ENCODE data around the gene RNU6-9.

- TF ChIP-seq EZH2 (IDR thresholded peaks at IDR 0.05; ENCODE audit: insufficient read depth, poor library complexity, severe bottlenecking): no peak
- no peak for TF ChIP-seq EZH2phosphoT487 (IDR thresholded peaks at IDR 0.05; ENCODE audit: insufficient read depth, low read depth)
Measured at GRCh38 chr19:927780-928401, 34.6 kb downstream of the RNU6-9 start.
